Amniotic stem cell (primary cell): ENCODE data around the gene CRYBB2.
"Not testable (repeated sequence)": the region's sequence is repeated elsewhere in the genome, so short reads cannot be mapped to it uniquely, and the experiment has no call there.

Source experiments
- DNase-seq: peaks from one replicate; lab custom pipeline; 2025; lab: John Stamatoyannopoulos, UW

The CRYBB2 gene

GRCh38 chr22:25199731-25200520 is 19.5 kb upstream of the CRYBB2 start, which contains the start of gene CRYBB3:
CRYBB3 (plus strand) TSS chr22:25199858; CDS start chr22:25201397, 1,539 bp downstream.
- no peak for DNase-seq

- DNase-seq, result no peak
Measured at GRCh38 chr22:25200967-25201366, 18.5 kb upstream of the CRYBB2 start.

- no peak for DNase-seq
Measured at GRCh38 chr22:25201557-25202273, 17.7 kb upstream of the CRYBB2 start.

GRCh38 chr22:25202290-25202921 is 17.0 kb upstream of the CRYBB2 start:
- peak; percentile 7 for DNase-seq

- DNase-seq, result no peak
Measured at GRCh38 chr22:25203082-25203481, 16.4 kb upstream of the CRYBB2 start.

- DNase-seq, result not testable (repeated sequence)
Measured at GRCh38 chr22:25204547-25204946, 14.9 kb upstream of the CRYBB2 start.

GRCh38 chr22:25205847-25206246 is 13.6 kb upstream of the CRYBB2 start:
- DNase-seq, result no peak

- DNase-seq, result no peak
Measured at GRCh38 chr22:25206998-25207397, 12.4 kb upstream of the CRYBB2 start.

- no peak for DNase-seq
Measured at GRCh38 chr22:25207553-25208157, 11.8 kb upstream of the CRYBB2 start.

- no peak for DNase-seq
Measured at GRCh38 chr22:25208328-25208727, 11.1 kb upstream of the CRYBB2 start.

- DNase-seq, result no peak
Measured at GRCh38 chr22:25208743-25209505, 10.5 kb upstream of the CRYBB2 start.

GRCh38 chr22:25210793-25211192 is 8.6 kb upstream of the CRYBB2 start:
- no peak for DNase-seq

GRCh38 chr22:25212337-25212736 is 7.1 kb upstream of the CRYBB2 start:
- DNase-seq, result no peak

- no peak for DNase-seq
Measured at GRCh38 chr22:25213221-25213620, 6.2 kb upstream of the CRYBB2 start.

GRCh38 chr22:25216230-25216629 is 3.2 kb upstream of the CRYBB2 start:
- DNase-seq, result no peak

- DNase-seq, result no peak
Measured at GRCh38 chr22:25219948-25220442, 556 bp downstream of the CRYBB2 start.

- DNase-seq, result no peak
Measured at GRCh38 chr22:25221790-25222189, 2.4 kb downstream of the CRYBB2 start.

GRCh38 chr22:25223269-25223850 is 3.9 kb downstream of the CRYBB2 start:
- DNase-seq, result no peak

GRCh38 chr22:25228822-25229221 is 9.4 kb downstream of the CRYBB2 start:
- DNase-seq, result no peak

GRCh38 chr22:25230760-25231159 is 11.3 kb downstream of the CRYBB2 start:
- not testable (repeated sequence) for DNase-seq

GRCh38 chr22:25232301-25232700 is 12.9 kb downstream of the CRYBB2 start:
- DNase-seq, result no peak
